ENCODE data around the gene TMEM87B. TPM values are rescaled to one million over a fixed set of nuclear protein-coding genes. Genes with fewer than 3 reads are reported as not detected.

The TMEM87B gene
- total RNA-seq, 4 donors from 2014 or later = 30.6 to 35.8 (median 34.9) TPM

DNA sequence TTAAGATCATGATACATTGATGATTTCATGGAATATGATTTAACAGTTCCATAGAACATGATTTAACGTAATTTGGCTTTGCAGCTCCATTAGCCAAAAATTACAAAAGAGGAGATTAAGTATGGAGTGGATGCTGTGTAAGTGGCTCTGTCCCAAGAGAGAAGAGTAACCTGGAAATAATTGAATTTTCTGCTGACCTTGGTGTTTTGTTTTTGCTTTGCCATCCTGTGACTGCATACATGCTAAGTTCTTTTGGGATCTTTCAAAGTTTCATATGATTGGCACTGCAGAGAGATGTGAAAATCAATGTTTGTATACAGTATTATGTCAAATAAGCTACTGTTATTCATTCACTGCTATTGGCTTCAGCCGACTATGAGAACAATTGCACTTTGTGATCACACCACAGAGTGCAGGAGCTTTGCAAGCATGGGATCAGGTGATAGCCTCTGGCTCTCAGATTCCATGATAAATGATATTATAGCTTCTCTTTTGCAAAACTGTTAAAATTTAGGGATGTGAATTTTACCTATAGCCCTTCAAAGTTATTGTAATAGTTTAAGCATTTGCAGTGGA lies 46.1 kb upstream of the TMEM87B start:
- TF ChIP-seq CTCF (IDR thresholded peaks at IDR 0.05) = no peak
- TF ChIP-seq POLR2A (IDR thresholded peaks at IDR 0.05) = no peak
- Histone ChIP-seq H3K9me3 (no peaks in the 10 kb centered on the region), H3K36me3 (peaks cover 11 to 39% of the 10 kb centered on the region in 2 donors), H3K4me3 (replicated peaks in 1 of 3) (no peak overlapping the region), H3K27me3 (no peaks in the 10 kb centered on the region), H3K4me1 (no peaks in the 10 kb centered on the region), H3K27ac (no peak overlapping the region)
- WGBS, 2 donors = 84 to 88% methylated on average over 2 of the region's 2 CpGs
- DNase-seq = no peak
- intact Hi-C loops (cut with DNase I) = no loop called here

DNA sequence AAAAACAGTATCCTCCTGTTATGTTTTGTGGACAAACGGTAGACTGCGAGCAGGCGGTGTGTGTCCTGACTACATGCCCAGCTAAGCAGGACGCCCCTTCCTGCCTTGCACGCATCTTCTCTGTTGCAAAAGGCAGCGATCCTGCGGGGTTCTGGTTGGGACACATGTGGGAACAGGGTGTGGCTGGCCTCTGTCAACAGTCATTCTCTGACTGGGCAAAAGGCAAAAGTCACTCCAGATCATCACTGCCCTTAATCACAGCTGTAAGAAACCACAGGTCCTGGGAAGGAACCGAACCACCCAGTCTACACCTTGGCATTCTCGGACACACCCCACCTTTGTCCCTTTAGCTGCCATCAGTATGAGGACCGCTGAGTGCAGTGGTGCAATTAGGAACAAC lies 44.3 kb upstream of the TMEM87B start:
- Histone ChIP-seq H3K27ac (no peak overlapping the region), H3K4me3 (replicated peaks in 1 of 3) (no peak overlapping the region), H3K4me1 (no peaks in the 10 kb centered on the region), H3K27me3 (no peaks in the 10 kb centered on the region), H3K9me3 (no peaks in the 10 kb centered on the region), H3K36me3 (peaks cover 11 to 39% of the 10 kb centered on the region in 2 donors)
- TF ChIP-seq POLR2A (IDR thresholded peaks at IDR 0.05) (no peak), CTCF (IDR thresholded peaks at IDR 0.05) (no peak)
- DNase-seq = no peak
- intact Hi-C loops (cut with DNase I) = no loop called here
- 82 to 84% methylated on average over 10 of the region's 10 CpGs for WGBS, 2 donors

DNA sequence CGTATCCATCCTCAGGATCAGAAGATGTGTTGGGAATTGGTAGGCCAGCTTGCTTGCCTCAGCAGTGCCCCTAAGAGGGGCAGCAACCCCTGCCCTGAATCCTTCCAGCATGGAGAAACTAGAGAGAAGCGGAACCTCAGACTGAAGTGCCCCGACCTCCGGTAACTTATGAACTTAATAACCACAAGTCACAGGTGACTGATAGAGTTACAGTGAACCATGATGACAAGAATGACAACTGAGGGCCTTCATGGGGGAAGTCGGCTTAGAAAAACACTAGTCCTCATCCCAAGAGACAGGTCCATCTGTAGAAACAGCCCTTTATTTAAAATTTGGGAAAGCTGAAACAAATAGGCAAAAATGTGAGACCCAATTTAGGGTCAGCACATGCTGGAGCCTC lies 42.5 kb upstream of the TMEM87B start:
- peaks cover 11 to 39% of the 10 kb centered on the region in 2 donors for H3K36me3 ChIP-seq
- H3K27me3 ChIP-seq = no peaks in the 10 kb centered on the region
- intact Hi-C loops (cut with DNase I) = no loop called here
- 58 to 68% methylated on average over 5 of the region's 5 CpGs for WGBS, 2 donors
- no peaks in the 10 kb centered on the region for H3K4me1 ChIP-seq
- no peak overlapping the region for H3K27ac ChIP-seq
- no peak overlapping the region for H3K4me3 ChIP-seq (replicated peaks in 1 of 3)
- TF ChIP-seq CTCF (IDR thresholded peaks at IDR 0.05) (no peak), POLR2A (IDR thresholded peaks at IDR 0.05) (no peak)
- no peak for DNase-seq
- no peaks in the 10 kb centered on the region for H3K9me3 ChIP-seq

DNA sequence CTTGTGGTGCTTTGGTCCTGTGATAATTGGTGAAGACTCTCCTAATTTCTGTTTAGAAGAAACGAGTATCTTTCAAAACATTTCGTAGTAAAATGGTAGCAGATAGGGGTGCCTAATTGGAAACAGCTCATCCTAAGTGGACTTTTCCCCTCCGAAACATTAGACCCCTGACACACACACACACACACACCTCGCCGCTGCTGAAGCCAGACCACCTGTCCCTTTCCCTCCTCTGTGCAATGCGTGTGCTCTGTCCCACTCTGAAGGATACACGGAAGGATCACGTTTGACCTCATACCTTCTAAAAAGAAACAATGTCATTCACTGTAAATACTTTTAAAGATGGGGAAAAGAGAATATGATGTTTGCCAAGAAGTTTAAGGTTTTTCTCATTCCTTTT lies 36.2 kb upstream of the TMEM87B start:
- TF ChIP-seq CTCF (IDR thresholded peaks at IDR 0.05) (no peak), POLR2A (IDR thresholded peaks at IDR 0.05) (no peak)
- Histone ChIP-seq H3K9me3 (no peaks in the 10 kb centered on the region), H3K27me3 (no peaks in the 10 kb centered on the region), H3K4me3 (replicated peaks in 1 of 3) (no peak overlapping the region), H3K27ac (no peak overlapping the region), H3K36me3 (peaks cover 6 to 8% of the 10 kb centered on the region in 2 donors), H3K4me1 (no peaks in the 10 kb centered on the region)
- intact Hi-C loops (cut with DNase I) = no loop called here
- DNase-seq = no peak
- 93 to 95% methylated on average over 8 of the region's 8 CpGs for WGBS, 2 donors

DNA sequence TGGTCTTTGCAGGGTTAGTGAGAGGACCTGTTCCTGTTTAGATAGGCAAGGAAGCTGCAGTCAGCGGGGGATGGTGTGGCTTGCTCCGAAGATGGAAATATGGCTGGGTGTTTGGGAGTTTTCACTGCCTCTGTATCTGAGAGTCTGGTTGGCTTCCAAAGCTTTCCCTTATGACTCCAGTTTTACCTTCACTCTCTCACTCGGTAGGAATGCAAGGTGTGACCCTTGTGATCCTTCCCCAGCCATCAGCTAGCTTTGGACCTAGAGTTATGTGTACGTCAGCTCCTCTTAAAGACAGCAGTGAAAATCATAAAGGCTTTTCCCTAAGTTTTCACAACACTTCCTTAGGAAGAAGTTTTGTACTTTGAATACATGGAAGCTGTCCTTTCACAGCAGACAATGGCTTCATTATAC lies 35.5 kb upstream of the TMEM87B start:
- Histone ChIP-seq H3K4me1 (no peaks in the 10 kb centered on the region), H3K4me3 (replicated peaks in 1 of 3) (no peak overlapping the region), H3K9me3 (no peaks in the 10 kb centered on the region), H3K36me3 (peaks cover 6 to 8% of the 10 kb centered on the region in 2 donors), H3K27me3 (no peaks in the 10 kb centered on the region), H3K27ac (no peak overlapping the region)
- 61 to 71% methylated on average over 4 of the region's 4 CpGs for WGBS, 2 donors
- no peak for DNase-seq
- intact Hi-C loops (cut with DNase I) = no loop called here
- TF ChIP-seq CTCF (IDR thresholded peaks at IDR 0.05) (no peak), POLR2A (IDR thresholded peaks at IDR 0.05) (no peak)

Data from thyroid gland (tissue), 4 donors.